ENCODE results near the gene AGXT2. TPM values are rescaled to one million over a fixed set of nuclear protein-coding genes. Genes with fewer than 3 reads are reported as not detected.

AGXT2 gene
- total and polyA plus RNA-seq, 10 of the 15 experiments (the other 5 are each of a cell fraction or from before 2014, with no cell fraction given) = not detected

DNA sequence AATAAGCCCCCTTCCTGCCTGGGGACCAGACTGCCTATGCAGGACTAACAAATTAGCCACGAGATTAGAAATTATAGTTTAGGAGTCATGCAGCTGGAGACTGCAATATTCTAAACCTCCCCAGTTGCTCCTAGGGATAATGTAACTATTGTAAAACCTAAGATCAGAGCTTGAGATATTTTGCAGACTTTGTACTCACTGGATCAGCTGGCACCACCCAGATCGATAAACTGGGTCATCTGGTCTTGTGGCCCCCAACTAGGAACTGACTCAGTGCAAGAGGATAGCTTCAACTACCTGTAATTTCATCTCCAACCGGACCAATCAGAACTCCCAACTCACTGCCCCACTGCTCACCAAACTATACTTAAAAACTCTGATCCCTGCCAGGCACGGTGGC lies 80.2 kb downstream of the AGXT2 start:
- TF ChIP-seq, protein P1, sequence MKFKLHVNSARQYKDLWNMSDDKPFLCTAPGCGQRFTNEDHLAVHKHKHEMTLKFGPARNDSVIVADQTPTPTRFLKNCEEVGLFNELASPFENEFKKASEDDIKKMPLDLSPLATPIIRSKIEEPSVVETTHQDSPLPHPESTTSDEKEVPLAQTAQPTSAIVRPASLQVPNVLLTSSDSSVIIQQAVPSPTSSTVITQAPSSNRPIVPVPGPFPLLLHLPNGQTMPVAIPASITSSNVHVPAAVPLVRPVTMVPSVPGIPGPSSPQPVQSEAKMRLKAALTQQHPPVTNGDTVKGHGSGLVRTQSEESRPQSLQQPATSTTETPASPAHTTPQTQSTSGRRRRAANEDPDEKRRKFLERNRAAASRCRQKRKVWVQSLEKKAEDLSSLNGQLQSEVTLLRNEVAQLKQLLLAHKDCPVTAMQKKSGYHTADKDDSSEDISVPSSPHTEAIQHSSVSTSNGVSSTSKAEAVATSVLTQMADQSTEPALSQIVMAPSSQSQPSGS (IDR thresholded peaks at IDR 0.05; ENCODE audit: low read length) = no peak
- TF ChIP-seq, protein P2, sequence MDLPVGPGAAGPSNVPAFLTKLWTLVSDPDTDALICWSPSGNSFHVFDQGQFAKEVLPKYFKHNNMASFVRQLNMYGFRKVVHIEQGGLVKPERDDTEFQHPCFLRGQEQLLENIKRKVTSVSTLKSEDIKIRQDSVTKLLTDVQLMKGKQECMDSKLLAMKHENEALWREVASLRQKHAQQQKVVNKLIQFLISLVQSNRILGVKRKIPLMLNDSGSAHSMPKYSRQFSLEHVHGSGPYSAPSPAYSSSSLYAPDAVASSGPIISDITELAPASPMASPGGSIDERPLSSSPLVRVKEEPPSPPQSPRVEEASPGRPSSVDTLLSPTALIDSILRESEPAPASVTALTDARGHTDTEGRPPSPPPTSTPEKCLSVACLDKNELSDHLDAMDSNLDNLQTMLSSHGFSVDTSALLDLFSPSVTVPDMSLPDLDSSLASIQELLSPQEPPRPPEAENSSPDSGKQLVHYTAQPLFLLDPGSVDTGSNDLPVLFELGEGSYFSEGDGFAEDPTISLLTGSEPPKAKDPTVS (IDR thresholded peaks at IDR 0.05; ENCODE audit: low read depth, low read length) = no peak
- Histone ChIP-seq H3K4me3 (no peak overlapping the region), H3K27me3 (replicated peaks in 1 of 2; ENCODE audit: control insufficient read depth in 2 of 2, insufficient read depth in 2 of 2, low read length in 1 of 2) (no peaks in the 10 kb centered on the region), H4K20me1 (ENCODE audit: control insufficient read depth, insufficient read depth) (no peaks in the 10 kb centered on the region), H3K4me2 (ENCODE audit: control insufficient read depth, insufficient read depth) (no peak overlapping the region), H3K27ac (ENCODE audit: control insufficient read depth, insufficient read depth) (no peak overlapping the region), H3K36me3 (ENCODE audit: control insufficient read depth in 2 of 2, insufficient read depth in 2 of 2, low read length in 1 of 2) (no peaks in the 10 kb centered on the region; a peak in 1 of 4 replicates), H2AFZ (ENCODE audit: control insufficient read depth, low read depth, low read length) (no peak overlapping the region), H3K9ac (ENCODE audit: control insufficient read depth, insufficient read depth, low read length) (no peak overlapping the region), H3K9me3 (replicated peaks; ENCODE audit: control insufficient read depth, insufficient read depth, low read length) (no peaks in the 10 kb centered on the region; the same call in 1 of the 3 replicates), H3K4me1 (ENCODE audit: control insufficient read depth, insufficient read depth, low read length) (no peaks in the 10 kb centered on the region), H3K79me2 (ENCODE audit: control insufficient read depth, insufficient read depth, low read length) (no peaks in the 10 kb centered on the region)
- ChIA-PET CTCF (interaction anchor here (3.9 kb wide), 1 partner anchor 10 kb away, joined by 20 read pairs; no protein-coding TSS in a partner anchor), POLR2A (interaction anchor here (0.6 kb wide), 1 partner anchor 48 kb away, joined by 4 read pairs; no protein-coding TSS in a partner anchor), SMC1A (ENCODE audit: uncharacterized antibody, unreplicated experiment) (interaction anchor here (5.8 kb wide), 1 partner anchor 35 kb away, joined by 25 read pairs; no protein-coding TSS in a partner anchor), RAD21 (ENCODE audit: unreplicated experiment) (no interaction called here)
- FAIRE-seq (no peak), DNase-seq (ENCODE audit: low read depth, low spot score) (no peak), ATAC-seq (no peak)
- WGBS (ENCODE audit: insufficient coverage, insufficient replicate concordance, low lambda C conversion rate, missing lambda C conversion rate) = 97% methylated on average over 4 of the region's 4 CpGs
- intact Hi-C loops (cut with micrococcal nuclease; ENCODE audit: unreplicated experiment) (no loop called here), in situ Hi-C loops (cut with MboI) (no loop called here)
- no TSS peak for BruUV-seq (replicated peaks)

DNA sequence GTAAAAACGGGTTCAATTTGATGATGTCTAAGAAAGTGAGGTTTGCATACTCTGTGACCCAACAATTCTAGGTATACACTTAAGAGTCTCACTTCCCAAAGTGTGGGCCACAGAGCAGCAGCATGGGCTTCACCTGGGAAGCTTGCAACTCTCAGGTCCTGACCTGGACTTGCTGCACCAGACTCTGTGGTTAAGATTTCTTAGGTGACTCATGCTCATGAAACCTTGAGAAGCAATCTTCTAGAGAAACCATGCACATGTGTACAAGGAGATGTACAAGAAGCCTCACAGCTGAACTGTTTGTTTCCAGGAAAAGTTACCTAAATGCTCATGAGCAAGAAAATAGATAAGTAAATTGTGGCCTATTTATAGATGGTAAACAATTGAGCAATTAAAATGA lies 88.4 kb downstream of the AGXT2 start:
- WGBS (ENCODE audit: insufficient coverage, insufficient replicate concordance, low lambda C conversion rate, missing lambda C conversion rate) = 0% methylated on average over 1 of the region's 1 CpG
- SMC1A ChIA-PET (ENCODE audit: uncharacterized antibody, unreplicated experiment) = interaction anchor here (1.2 to 7.3 kb wide), 6 partner anchors 17 to 43 kb away, joined by 3 to 121 read pairs (median 5); no protein-coding TSS in a partner anchor
- Histone ChIP-seq H3K79me2 (ENCODE audit: control insufficient read depth, insufficient read depth, low read length) (no peaks in the 10 kb centered on the region), H2AFZ (ENCODE audit: control insufficient read depth, low read depth, low read length) (no peak overlapping the region), H3K36me3 (ENCODE audit: control insufficient read depth in 2 of 2, insufficient read depth in 2 of 2, low read length in 1 of 2) (no peaks in the 10 kb centered on the region), H4K20me1 (ENCODE audit: control insufficient read depth, insufficient read depth) (no peaks in the 10 kb centered on the region), H3K4me2 (ENCODE audit: control insufficient read depth, insufficient read depth) (no peak overlapping the region), H3K9ac (ENCODE audit: control insufficient read depth, insufficient read depth, low read length) (no peak overlapping the region), H3K4me1 (ENCODE audit: control insufficient read depth, insufficient read depth, low read length) (peaks cover 11% of the 10 kb centered on the region; the same call in 1 of the 2 replicates), H3K4me3 (no peak overlapping the region), H3K27ac (ENCODE audit: control insufficient read depth, insufficient read depth) (no peak overlapping the region), H3K9me3 (replicated peaks; ENCODE audit: control insufficient read depth, insufficient read depth, low read length) (no peaks in the 10 kb centered on the region), H3K27me3 (replicated peaks in 1 of 2; ENCODE audit: control insufficient read depth in 2 of 2, insufficient read depth in 2 of 2, low read length in 1 of 2) (no peaks in the 10 kb centered on the region)
- in situ Hi-C loops (cut with MboI) = no loop called here
- peak; percentile 63 for DNase-seq (ENCODE audit: low read depth, low spot score)
- intact Hi-C loops (cut with micrococcal nuclease; ENCODE audit: unreplicated experiment) = no loop called here
- RAD21 ChIA-PET (ENCODE audit: unreplicated experiment) = interaction anchor here (1.1 to 7.7 kb wide), 3 partner anchors 9 to 42 kb away, joined by 3 to 123 read pairs (median 5); no protein-coding TSS in a partner anchor
- no TSS peak for BruUV-seq (replicated peaks)
- peak; percentile 91 for ATAC-seq
- CTCF ChIA-PET = interaction anchor here (0.9 to 9.5 kb wide), 10 partner anchors 10 to 264 kb away, joined by 3 to 185 read pairs (median 12); partner anchors contain the start of gene DNAJC21
- FAIRE-seq = peak; percentile 56
- POLR2A ChIA-PET = no interaction called here
- peak; percentile 90 to 93 for TF ChIP-seq BHLHE40 (IDR thresholded peaks at IDR 0.05; ENCODE audit: borderline replicate concordance in 1 of 2, low read depth in 2 of 2, low read length in 1 of 2)
- no peak for TF ChIP-seq NFYA (IDR thresholded peaks at IDR 0.05; ENCODE audit: borderline replicate concordance, low read depth, low read length)
- peak; percentile 72 to 74 for TF ChIP-seq IKZF2 (IDR thresholded peaks at IDR 0.05)
- TF ChIP-seq SKIL (IDR thresholded peaks at IDR 0.05; ENCODE audit: low read depth, poor library complexity, severe bottlenecking) = peak; percentile 26
- TF ChIP-seq, protein P3, sequence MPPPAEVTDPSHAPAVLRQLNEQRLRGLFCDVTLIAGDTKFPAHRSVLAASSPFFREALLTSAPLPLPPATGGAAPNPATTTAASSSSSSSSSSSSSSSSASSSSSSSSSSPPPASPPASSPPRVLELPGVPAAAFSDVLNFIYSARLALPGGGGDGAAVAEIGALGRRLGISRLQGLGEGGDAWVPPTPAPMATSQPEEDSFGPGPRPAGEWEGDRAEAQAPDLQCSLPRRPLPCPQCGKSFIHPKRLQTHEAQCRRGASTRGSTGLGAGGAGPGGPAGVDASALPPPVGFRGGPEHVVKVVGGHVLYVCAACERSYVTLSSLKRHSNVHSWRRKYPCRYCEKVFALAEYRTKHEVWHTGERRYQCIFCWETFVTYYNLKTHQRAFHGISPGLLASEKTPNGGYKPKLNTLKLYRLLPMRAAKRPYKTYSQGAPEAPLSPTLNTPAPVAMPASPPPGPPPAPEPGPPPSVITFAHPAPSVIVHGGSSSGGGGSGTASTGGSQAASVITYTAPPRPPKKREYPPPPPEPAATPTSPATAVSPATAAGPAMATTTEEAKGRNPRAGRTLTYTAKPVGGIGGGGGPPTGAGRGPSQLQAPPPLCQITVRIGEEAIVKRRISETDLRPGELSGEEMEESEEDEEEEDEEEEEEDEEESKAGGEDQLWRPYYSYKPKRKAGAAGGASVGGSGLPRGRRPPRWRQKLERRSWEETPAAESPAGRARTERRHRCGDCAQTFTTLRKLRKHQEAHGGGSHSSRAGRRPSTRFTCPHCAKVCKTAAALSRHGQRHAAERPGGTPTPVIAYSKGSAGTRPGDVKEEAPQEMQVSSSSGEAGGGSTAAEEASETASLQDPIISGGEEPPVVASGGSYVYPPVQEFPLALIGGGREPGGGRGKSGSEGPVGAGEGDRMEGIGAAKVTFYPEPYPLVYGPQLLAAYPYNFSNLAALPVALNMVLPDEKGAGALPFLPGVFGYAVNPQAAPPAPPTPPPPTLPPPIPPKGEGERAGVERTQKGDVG (CRISPR knock-in tag; IDR thresholded peaks at IDR 0.05) = no peak

Measured in GM12878 (cell line).